ENCODE results near the gene STK24.

Gene STK24

GRCh38 chr13:98399756-98400155, 177.2 kb downstream of the STK24 start:
- DNase-seq, result no peak

GRCh38 chr13:98398581-98398980, 178.3 kb downstream of the STK24 start:
- DNase-seq, result no peak

- no peak for DNase-seq
Measured at GRCh38 chr13:98397861-98398260, 179.0 kb downstream of the STK24 start.

- no peak for DNase-seq
Measured at GRCh38 chr13:98397221-98397620, 179.7 kb downstream of the STK24 start.

DNA sequence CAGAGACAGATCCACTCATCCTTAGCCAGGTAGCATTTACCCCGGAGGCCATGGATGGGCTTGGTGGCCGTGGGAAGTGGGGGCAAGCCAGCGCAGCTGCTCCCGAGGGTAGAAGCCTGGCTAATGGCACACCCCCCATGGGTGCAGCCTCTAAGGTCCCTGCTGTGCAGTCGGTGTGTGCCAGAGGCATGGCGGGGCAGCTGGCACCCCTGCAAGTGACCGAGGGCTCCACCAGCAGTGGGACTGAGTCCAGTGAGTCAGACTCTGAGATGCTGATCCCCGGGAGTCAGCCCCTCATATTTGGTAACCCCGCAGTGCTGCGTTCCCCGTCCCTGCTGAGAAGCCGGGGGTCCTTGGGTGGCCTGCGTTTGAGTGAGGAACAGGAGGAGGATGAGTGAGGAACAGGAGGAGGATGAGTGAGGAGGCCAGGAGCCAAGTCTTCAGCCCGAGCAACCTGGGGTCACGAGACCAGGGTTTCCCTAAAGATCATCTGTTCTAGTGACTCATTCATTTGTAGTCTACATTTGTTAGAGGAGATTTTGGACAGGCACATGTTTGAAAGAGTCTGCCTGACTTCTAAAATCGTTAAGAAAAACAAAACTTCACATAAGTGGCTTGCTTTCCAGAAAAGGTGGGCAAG, 180.7 kb downstream of the STK24 start:
- DNase-seq, result no peak

Measured in stimulated activated CD4-positive, alpha-beta T cell treated with anti-CD3 and anti-CD28 coated beads, Interleukin-4, amount 100 ng/mL, for 24 hours (primary cell).